ENCODE measurements around the gene RPRD1A. TPM values are rescaled to one million over a fixed set of nuclear protein-coding genes. Genes with fewer than 3 reads are reported as not detected.
"Not testable (repeated sequence)": the region's sequence is repeated elsewhere in the genome, so short reads cannot be mapped to it uniquely, and the experiment has no call there.

The RPRD1A gene, protein sequence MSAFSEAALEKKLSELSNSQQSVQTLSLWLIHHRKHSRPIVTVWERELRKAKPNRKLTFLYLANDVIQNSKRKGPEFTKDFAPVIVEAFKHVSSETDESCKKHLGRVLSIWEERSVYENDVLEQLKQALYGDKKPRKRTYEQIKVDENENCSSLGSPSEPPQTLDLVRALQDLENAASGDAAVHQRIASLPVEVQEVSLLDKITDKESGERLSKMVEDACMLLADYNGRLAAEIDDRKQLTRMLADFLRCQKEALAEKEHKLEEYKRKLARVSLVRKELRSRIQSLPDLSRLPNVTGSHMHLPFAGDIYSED
- 10 to 100 TPM; 41.5 to 59.0 (median 50.3) TPM for total RNA-seq
- polyA plus RNA-seq, result 10 to 100 TPM; 24.9 to 67.1 (median 32.8) TPM
- long read RNA-seq, donor 1, full-length matches to known transcripts, result 31 of 41 reads
- long read RNA-seq, donor 1, partial matches to known transcripts, result 1 of 41 reads
- long read RNA-seq, donor 1, other reads (novel, unspliced or antisense), result 9 of 41 reads
- long read RNA-seq, donor 2, full-length matches to known transcripts, result 54 of 72 reads
- long read RNA-seq, donor 2, partial matches to known transcripts, result 5 of 72 reads
- long read RNA-seq, donor 2, other reads (novel, unspliced or antisense), result 13 of 72 reads

GRCh38 chr18:36067055-36067957, at the start of gene RPRD1A:
TSS of gene RPRD1A (minus strand) at chr18:36067559. CDS start at chr18:36067404, 155 bp downstream.
- peak within 1 kb of the TSS; percentile 88 for H3K4me3 ChIP-seq
- ATAC-seq, result peak; percentile 97 to 99 (median 98)
- peak; percentile 98 for DNase-seq
- intact Hi-C loops (cut with DNase I), result loop anchor here in 1 of 2 donors (5.0 kb wide), 1 partner anchor 60 kb away; the partner anchor contains the start of genes ELP2 and SLC39A6
- WGBS, 3 donors, result 0 to 1% (median 1%) methylated on average over 64 to 66 of the region's 66 CpGs
- no peaks in the 10 kb centered on the region for H3K27me3 ChIP-seq (ENCODE audit: insufficient read depth in 3 of 3, low read length in 2 of 3)
- H3K27ac ChIP-seq, result peak within 1 kb of the TSS; percentile 95
- no peaks in the 10 kb centered on the region for H3K9me3 ChIP-seq
- peaks cover 14% of the 10 kb centered on the region for H3K4me1 ChIP-seq
- no peak for TF ChIP-seq CTCF (IDR thresholded peaks at IDR 0.05)
- no peaks in the 10 kb centered on the region for H3K36me3 ChIP-seq (ENCODE audit: insufficient read depth in 1 of 2, low read depth in 1 of 2)

DNA sequence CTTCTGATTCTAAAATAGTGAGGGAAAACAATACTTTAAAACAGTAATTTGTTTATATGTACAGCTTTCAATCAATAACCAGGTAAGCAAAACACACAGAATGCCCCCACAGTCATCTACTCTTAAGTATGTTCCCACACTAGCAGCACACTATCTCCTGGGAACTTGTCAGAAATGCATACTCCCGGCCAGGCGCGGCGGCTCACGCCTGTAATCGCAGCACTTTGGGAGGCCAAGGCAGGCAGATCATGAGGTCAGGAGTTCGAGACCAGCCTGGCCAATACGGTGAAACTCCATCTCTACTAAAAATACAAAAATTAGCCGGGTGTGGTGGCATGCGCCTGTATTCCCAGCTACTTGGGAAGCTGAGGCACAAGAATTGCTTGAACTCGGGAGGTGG, 49.4 kb upstream of the RPRD1A start:
- ATAC-seq; H3K4me1 ChIP-seq; H3K9me3 ChIP-seq; intact Hi-C loops (cut with DNase I); DNase-seq; H3K27ac ChIP-seq; H3K4me3 ChIP-seq; H3K27me3 ChIP-seq (ENCODE audit: insufficient read depth in 3 of 3, low read length in 2 of 3): not testable (repeated sequence)
- WGBS, 3 donors, result 90 to 95% (median 95%) methylated on average over 11 of the region's 11 CpGs
- peaks cover 7 to 81% of the 10 kb centered on the region in 2 donors for H3K36me3 ChIP-seq (ENCODE audit: insufficient read depth in 1 of 2, low read depth in 1 of 2)

DNA sequence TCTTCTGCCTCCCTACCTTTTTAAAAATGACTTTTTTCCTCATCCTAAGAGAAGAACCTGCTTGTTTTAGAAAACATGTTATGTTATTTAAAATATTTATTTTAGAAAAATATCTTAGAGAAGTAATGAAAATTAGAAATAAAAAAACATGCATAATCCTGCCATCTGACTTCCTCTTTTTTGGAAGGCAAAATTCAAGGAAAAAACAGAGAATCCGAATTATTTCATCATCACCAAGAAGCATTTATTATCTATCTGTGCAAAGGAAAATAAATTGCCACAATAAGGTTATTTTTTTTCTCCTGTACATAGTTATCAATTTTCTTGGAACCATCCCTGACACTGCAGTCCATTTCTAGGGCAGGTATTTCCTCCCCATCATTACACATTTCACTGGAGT, 47.4 kb upstream of the RPRD1A start:
- no peak for ATAC-seq
- no peak for DNase-seq
- TF ChIP-seq CTCF (IDR thresholded peaks at IDR 0.05), result no peak
- no peak overlapping the region for H3K4me3 ChIP-seq
- WGBS, 3 donors, result 95 to 98% (median 97%) methylated on average over 1 of the region's 1 CpG
- H3K27me3 ChIP-seq (ENCODE audit: insufficient read depth in 3 of 3, low read length in 2 of 3), result no peaks in the 10 kb centered on the region
- H3K36me3 ChIP-seq (ENCODE audit: insufficient read depth in 1 of 2, low read depth in 1 of 2), result peaks cover 3 to 81% of the 10 kb centered on the region in 2 donors
- H3K9me3 ChIP-seq, result no peaks in the 10 kb centered on the region
- no peaks in the 10 kb centered on the region for H3K4me1 ChIP-seq
- H3K27ac ChIP-seq, result no peak overlapping the region
- intact Hi-C loops (cut with DNase I), result no loop called here

- H3K27ac ChIP-seq, result no peak overlapping the region
- TF ChIP-seq CTCF (IDR thresholded peaks at IDR 0.05), result no peak
- no peak overlapping the region for H3K4me3 ChIP-seq
- H3K4me1 ChIP-seq, result no peaks in the 10 kb centered on the region
- no peaks in the 10 kb centered on the region for H3K9me3 ChIP-seq
- DNase-seq, result no peak
- no peaks in the 10 kb centered on the region for H3K27me3 ChIP-seq (ENCODE audit: insufficient read depth in 3 of 3, low read length in 2 of 3)
- intact Hi-C loops (cut with DNase I), result no loop called here
- WGBS, 3 donors, result 91 to 92% (median 91%) methylated on average over 4 of the region's 4 CpGs
- no peak for ATAC-seq
- peaks cover 3 to 81% of the 10 kb centered on the region in 2 donors for H3K36me3 ChIP-seq (ENCODE audit: insufficient read depth in 1 of 2, low read depth in 1 of 2)
Observed at GRCh38 chr18:36114251-36114650, 46.9 kb upstream of the RPRD1A start.
